SU-DHL-6 (cell line): ENCODE measurements around the gene PTPN18.
A peak's percentile ranks its signal among the peaks of the same experiment; 100 is the strongest.

Experiments used
- H2AFZ ChIP-seq: fragments of 200-600 bp; sonication (generic); 2 replicates; pipeline ENCODE4 v1.6.1; 2014; ENCODE audit warnings: low read depth, mild to moderate bottlenecking, moderate library complexity, mixed read lengths, antibody characterized with exemption, low read length; ENCODE audit not compliant: severe bottlenecking
- H3F3A ChIP-seq: fragments of 200-600 bp; shearing (Covaris generic); 2 replicates; pipeline ENCODE4 v1.6.0; 2016; ENCODE audit warnings: antibody characterized with exemption, mild to moderate bottlenecking; ENCODE audit not compliant: insufficient read depth
- H3K27ac ChIP-seq: fragments of 200-600 bp; sonication (generic); 2 replicates; pipeline ENCODE4 v1.5.1; 2016; ENCODE audit warnings: low read depth, mild to moderate bottlenecking, low read length, moderate library complexity, mixed read lengths
- H3K27me3 ChIP-seq: fragments of 200-600 bp; sonication (generic), shearing (Covaris generic); 2 replicates; pipeline ENCODE4 v1.6.0; 2014; ENCODE audit warnings: mild to moderate bottlenecking, low read length
- H3K36me3 ChIP-seq: fragments of 200-600 bp; sonication (generic); 2 replicates; pipeline ENCODE4 v1.6.1; 2014; ENCODE audit warnings: mild to moderate bottlenecking, low read length, mixed read lengths
- H3K4me2 ChIP-seq: fragments of 300-600, 200-600 bp; shearing (Covaris generic), sonication (generic); 2 replicates; pipeline ENCODE4 v1.6.0; 2014; ENCODE audit warnings: low read length, low read depth, mild to moderate bottlenecking; ENCODE audit not compliant: poor library complexity, severe bottlenecking
- H3K4me3 ChIP-seq: fragments of 200-600 bp; sonication (generic); 2 replicates; pipeline ENCODE4 v1.5.1; 2014; ENCODE audit warnings: antibody characterized with exemption, low read length, mild to moderate bottlenecking, mixed read lengths; ENCODE audit not compliant: insufficient read depth, poor library complexity, severe bottlenecking
- H3K79me2 ChIP-seq: fragments of 200-600 bp; sonication (generic); 2 replicates; pipeline ENCODE4 v1.6.1; 2014; ENCODE audit warnings: mild to moderate bottlenecking, low read length, moderate library complexity; ENCODE audit not compliant: insufficient read depth
- H3K9ac ChIP-seq: fragments of 200-600 bp; sonication (generic); 2 replicates; pipeline ENCODE4 v1.7.0; 2014; ENCODE audit warnings: mild to moderate bottlenecking, low read length
- H3K9me2 ChIP-seq: fragments of 200-600 bp; sonication (generic); replicated peaks from 2 replicates; pipeline ENCODE4 v1.6.1; 2014; ENCODE audit warnings: low read length; ENCODE audit not compliant: insufficient read depth
- H3K9me3 ChIP-seq: fragments of 200-600 bp; sonication (generic); 2 replicates; pipeline ENCODE4 v1.6.1; 2014; ENCODE audit warnings: low read length, mixed read lengths; ENCODE audit not compliant: insufficient read depth
- H4K20me1 ChIP-seq: fragments of 200-600 bp; sonication (generic); 2 replicates; pipeline ENCODE4 v1.6.1; 2014; ENCODE audit warnings: low read depth, mild to moderate bottlenecking, antibody characterized with exemption, low read length, moderate library complexity, mixed read lengths
- CTCF ChIP-seq: fragments of 200-600 bp; sonication (generic); IDR thresholded peaks from one replicate; pipeline ENCODE4 v1.5.1; 2017; ENCODE audit warnings: antibody characterized with exemption, mild to moderate bottlenecking, low read length, moderate library complexity; ENCODE audit not compliant: insufficient read depth, poor library complexity, severe bottlenecking
- EZH2phosphoT487 ChIP-seq: fragments of 200-600 bp; sonication (generic), shearing (Covaris generic); conservative IDR thresholded peaks from 2 replicates; pipeline ENCODE4 v1.6.1; 2018; ENCODE audit warnings: mild to moderate bottlenecking, antibody characterized with exemption, low read length, moderate library complexity, mixed read lengths

The PTPN18 gene

GRCh38 chr2:130371723-130372054 lies 15.8 kb downstream of the PTPN18 start:
- Histone ChIP-seq H3K9ac (peak overlapping the region; percentile 99), H3K79me2 (peaks cover 25% of the 10 kb centered on the region; the same call in 1 of the 2 replicates), H4K20me1 (no peaks in the 10 kb centered on the region), H3K27ac (peak overlapping the region; percentile 76), H3F3A (0 out of 2 replicates have a peak, but pooled peaks cover 6% of the 10 kb centered on the region), H3K36me3 (no peaks in the 10 kb centered on the region), H3K4me2 (peak overlapping the region; percentile 92), H3K4me3 (peak overlapping the region; percentile 99), H3K9me3 (no peaks in the 10 kb centered on the region), H3K27me3 (no peaks in the 10 kb centered on the region), H3K9me2 (no peaks in the 10 kb centered on the region), H2AFZ (peak overlapping the region; percentile 93)
- TF ChIP-seq CTCF (no peak), EZH2phosphoT487 (no peak)

GRCh38 chr2:130372055-130372832 lies 16.4 kb downstream of the PTPN18 start:
- Histone ChIP-seq H4K20me1 (no peaks in the 10 kb centered on the region), H2AFZ (peak overlapping the region; percentile 93), H3K9me3 (no peaks in the 10 kb centered on the region), H3K27ac (peak overlapping the region; percentile 76), H3K9me2 (no peaks in the 10 kb centered on the region), H3K4me3 (peak overlapping the region; percentile 99), H3K36me3 (no peaks in the 10 kb centered on the region), H3F3A (0 out of 2 replicates have a peak, but pooled peaks cover 6% of the 10 kb centered on the region), H3K4me2 (peak overlapping the region; percentile 92), H3K79me2 (peaks cover 25% of the 10 kb centered on the region; the same call in 1 of the 2 replicates), H3K27me3 (no peaks in the 10 kb centered on the region), H3K9ac (peak overlapping the region; percentile 99)
- TF ChIP-seq CTCF (peak; percentile 78), EZH2phosphoT487 (no peak)

- Histone ChIP-seq H3K9ac (peak overlapping the region; percentile 99), H3K36me3 (no peaks in the 10 kb centered on the region), H3F3A (0 out of 2 replicates have a peak, but pooled peaks cover 6% of the 10 kb centered on the region), H3K79me2 (peaks cover 25% of the 10 kb centered on the region; the same call in 1 of the 2 replicates), H3K4me2 (peak overlapping the region; percentile 92), H3K27ac (peak overlapping the region; percentile 76), H3K27me3 (no peaks in the 10 kb centered on the region), H4K20me1 (no peaks in the 10 kb centered on the region), H2AFZ (peak overlapping the region; percentile 93), H3K9me2 (no peaks in the 10 kb centered on the region), H3K4me3 (peak overlapping the region; percentile 99), H3K9me3 (no peaks in the 10 kb centered on the region)
- TF ChIP-seq EZH2phosphoT487 (no peak), CTCF (no peak)
These were observed 17.3 kb downstream of the PTPN18 start for GRCh38 chr2:130372833-130373807.
